GM12878 (cell line): ENCODE measurements around the gene LHFPL3. TPM values are rescaled to one million over a fixed set of nuclear protein-coding genes. Genes with fewer than 3 reads are reported as not detected.

Experiments used
- ATAC-seq: fragments of 200-7000 bp; cut with Tn5 transposase; 3 replicates; pipeline ENCODE4 v1.9.1; 2020; ENCODE audit warnings: mild to moderate bottlenecking, moderate library complexity
- BruUV-seq: library from RNA; stranded (reverse); fragments of 400-500 nt; replicated peaks from 2 replicates; lab custom pipeline; 2021; lab: Mats Ljungman, UMichigan
- CTCF ChIA-PET: fragments of 300-600 bp; sonication (Branson Sonifier 250); formaldehyde crosslinking; extraction: SDS; loops from one replicate; lab custom pipeline; 2021; ENCODE audit warnings: inconsistent platforms; lab: Yijun Ruan, JAX
- POLR2A ChIA-PET: fragments of 350-600 bp; formaldehyde crosslinking; extraction: SDS; loops from one replicate; lab custom pipeline; 2021; ENCODE audit warnings: inconsistent platforms; lab: Charles Lee
- RAD21 ChIA-PET: fragments of 300-600 bp; sonication (Branson Sonifier 250); formaldehyde crosslinking; loops from one replicate; lab custom pipeline; 2023; ENCODE audit warnings: antibody characterized with exemption; ENCODE audit not compliant: unreplicated experiment; lab: Charles Lee
- SMC1A ChIA-PET: fragments of 300-600 bp; sonication (Branson Sonifier 250); formaldehyde crosslinking; loops from one replicate; lab custom pipeline; 2023; ENCODE audit not compliant: unreplicated experiment, uncharacterized antibody; lab: Charles Lee
- DNase-seq: peaks from one replicate; pipeline ENCODE4 v3.0.0-alpha.2; 2011; ENCODE audit warnings: low read depth, low spot score
- FAIRE-seq: peaks from 3 replicates; lab custom pipeline; 2011; peaks lifted over from hg19 to GRCh38; lab: Jason Lieb, UNC
- H2AFZ ChIP-seq: 2 replicates; pipeline ENCODE4 v1.6.0; 2011; ENCODE audit warnings: low read depth, low read length, control low read depth; ENCODE audit not compliant: control insufficient read depth
- H3K27ac ChIP-seq: 2 replicates; pipeline ENCODE4 v1.5.1; 2011; ENCODE audit warnings: control low read depth; ENCODE audit not compliant: control insufficient read depth, insufficient read depth
- H3K27me3 ChIP-seq, 2 experiments: replicated peaks in 1 of 2; 2 replicates each; pipeline versions ENCODE4 v1.6.0 to v1.6.1; 2011; ENCODE audit warnings: low read length in 1 of 2; ENCODE audit not compliant: control insufficient read depth in 2 of 2, insufficient read depth in 2 of 2
- H3K36me3 ChIP-seq, 2 experiments: 2 replicates each; pipeline ENCODE4 v1.5.1; 2011; ENCODE audit warnings: low read length in 1 of 2; ENCODE audit not compliant: control insufficient read depth in 2 of 2, insufficient read depth in 2 of 2
- H3K4me1 ChIP-seq: 2 replicates; pipeline ENCODE4 v1.6.1; 2011; ENCODE audit warnings: mild to moderate bottlenecking, low read length, moderate library complexity, mixed read lengths; ENCODE audit not compliant: control insufficient read depth, insufficient read depth
- H3K4me2 ChIP-seq: 2 replicates; pipeline ENCODE4 v1.6.0; 2011; ENCODE audit warnings: control low read depth; ENCODE audit not compliant: control insufficient read depth, insufficient read depth
- H3K4me3 ChIP-seq: fragments of 200-600 bp; sonication (generic); 2 replicates; pipeline ENCODE4 v1.5.1; 2016
- H3K79me2 ChIP-seq: 2 replicates; pipeline ENCODE4 v1.6.0; 2011; ENCODE audit warnings: low read length; ENCODE audit not compliant: control insufficient read depth, insufficient read depth
- H3K9ac ChIP-seq: 2 replicates; pipeline ENCODE4 v1.8.0; 2011; ENCODE audit warnings: low read length, control low read depth, mixed read lengths; ENCODE audit not compliant: control insufficient read depth, insufficient read depth
- H3K9me3 ChIP-seq: replicated peaks from 3 replicates; pipeline ENCODE4 v1.5.1; 2011; ENCODE audit warnings: mild to moderate bottlenecking, low read length; ENCODE audit not compliant: control insufficient read depth, insufficient read depth
- H4K20me1 ChIP-seq: 2 replicates; pipeline ENCODE4 v1.6.0; 2011; ENCODE audit not compliant: control insufficient read depth, insufficient read depth
- CBFB ChIP-seq: IDR thresholded peaks from 2 replicates; pipeline ENCODE4 v1.6.1; 2016; ENCODE audit warnings: antibody characterized with exemption, low read depth
- CREB1 ChIP-seq: IDR thresholded peaks from 2 replicates; pipeline ENCODE4 v1.6.1; 2012; ENCODE audit warnings: low read depth, mild to moderate bottlenecking, inconsistent platforms
- ESRRA ChIP-seq: IDR thresholded peaks from 2 replicates; pipeline ENCODE4 v1.6.1; 2012; ENCODE audit warnings: mild to moderate bottlenecking, low read length, improper control_type of control experiment
- HDAC6 ChIP-seq: fragments of 200-600 bp; sonication (generic); IDR thresholded peaks from one replicate; pipeline ENCODE4 v1.8.0; 2017; ENCODE audit warnings: antibody characterized with exemption; ENCODE audit not compliant: unreplicated experiment
- JUNB ChIP-seq: IDR thresholded peaks from 2 replicates; pipeline ENCODE4 v1.6.1; 2016; ENCODE audit warnings: antibody characterized with exemption, mild to moderate bottlenecking
- KDM1A ChIP-seq: fragments of 200-600 bp; sonication (generic); IDR thresholded peaks from 2 replicates; pipeline ENCODE4 v1.6.1; 2016; ENCODE audit warnings: borderline replicate concordance
- MTA2 ChIP-seq: fragments of 450-650 bp; IDR thresholded peaks from 2 replicates; pipeline ENCODE4 v1.6.1; 2016; ENCODE audit warnings: low read depth, mild to moderate bottlenecking, moderate library complexity
- NFYA ChIP-seq: IDR thresholded peaks from 2 replicates; pipeline ENCODE4 v1.6.1; 2011; ENCODE audit warnings: low read depth, mild to moderate bottlenecking, low read length, improper control_type of control experiment, borderline replicate concordance
- NR2F1 ChIP-seq: fragments of 450-650 bp; conservative IDR thresholded peaks from 2 replicates; pipeline ENCODE4 v1.6.1; 2017; ENCODE audit warnings: mild to moderate bottlenecking
- PAX8 ChIP-seq: fragments of 450-650 bp; IDR thresholded peaks from 2 replicates; pipeline ENCODE4 v1.6.1; 2017; ENCODE audit warnings: mild to moderate bottlenecking, moderate library complexity
- SMC3 ChIP-seq: IDR thresholded peaks from 2 replicates; pipeline ENCODE4 v1.6.1; 2011; ENCODE audit warnings: low read length, improper control_type of control experiment, borderline replicate concordance
- SREBF2 ChIP-seq: IDR thresholded peaks from 2 replicates; pipeline ENCODE4 v1.6.1; 2012; ENCODE audit warnings: mild to moderate bottlenecking, low read length
- SRF ChIP-seq, 2 experiments: IDR thresholded peaks; 2 replicates each; pipeline ENCODE4 v1.6.1; 2011; ENCODE audit warnings: low read depth in 2 of 2, low read length in 2 of 2, mild to moderate bottlenecking in 1 of 2, moderate library complexity in 1 of 2
- STAT1 ChIP-seq: fragments of 450-650 bp; conservative IDR thresholded peaks from 2 replicates; pipeline ENCODE4 v1.6.1; 2014; ENCODE audit warnings: antibody characterized with exemption, mild to moderate bottlenecking
- TCF7 ChIP-seq: IDR thresholded peaks from 2 replicates; pipeline ENCODE4 v1.6.1; 2014; ENCODE audit warnings: antibody characterized with exemption, borderline replicate concordance
- WRNIP1 ChIP-seq: IDR thresholded peaks from 2 replicates; pipeline ENCODE4 v1.6.1; 2011; ENCODE audit warnings: low read depth, low read length, improper control_type of control experiment, borderline replicate concordance
- WGBS: methylation state at CpG from one replicate; pipeline ENCODE4 v1.1.6; 2016; ENCODE audit warnings: low lambda C conversion rate; ENCODE audit not compliant: insufficient replicate concordance, insufficient coverage; ENCODE audit errors: missing lambda C conversion rate; 5-methylcytosine and 5-hydroxymethylcytosine counted together
- in situ Hi-C: fragments of 300-500 bp; cut with MboI; formaldehyde crosslinking; loops from 9 replicates; pipeline ENCODE4 v1.14.3; 2018; ENCODE audit warnings: mixed read lengths
- intact Hi-C: fragments of 100-400 bp; cut with micrococcal nuclease; formaldehyde crosslinking; loops from one replicate; pipeline ENCODE4 v1.14.2; 2022; ENCODE audit not compliant: unreplicated experiment
- polyA plus RNA-seq, 11 experiments: library from polyadenylated mRNA; depleted of rRNA in 4 of 11; unstranded in 6 of 11; stranded (reverse) in 5 of 11; fragments of >200 nt; fragmentation: Nextera tagmentation in 4 of 11; fragmentation: Illumina TruSeq in 1 of 11; extraction: Ambion mirVana in 4 of 11; extraction: Trizol in 1 of 11; gene quantifications; 1 replicate in 1 of 11; 2 replicates in 10 of 11; pipeline versions ENCODE4 v1.2.1 to v1.2.3, GENCODE V29; 2011 to 2016; ENCODE audit warnings: inconsistent platforms in 2 of 11, missing spikeins in 2 of 11, low read depth in 1 of 11
- total RNA-seq, 4 experiments: library from RNA; depleted of rRNA in 3 of 4; stranded (reverse); fragments of >200 nt in 3 of 4; fragmentation: Illumina TruSeq in 1 of 4; extraction: Trizol in 1 of 4; gene quantifications; 2 replicates each; pipeline versions ENCODE4 v1.2.1 to v1.2.3, GENCODE V29; 2013 to 2021
- TF ChIP-seq, protein P1 (sequence below): fragments of 450-650 bp; IDR thresholded peaks from 2 replicates; pipeline ENCODE4 v1.6.1; 2014; ENCODE audit warnings: mild to moderate bottlenecking
- TF ChIP-seq, protein P2 (sequence below), 3 experiments: IDR thresholded peaks in 2 of 3; conservative IDR thresholded peaks in 1 of 3; 2 replicates each; pipeline ENCODE4 v1.5.1; 2011; ENCODE audit warnings: low read depth in 3 of 3, low read length in 3 of 3, mild to moderate bottlenecking in 3 of 3, control low read depth in 2 of 3, moderate library complexity in 2 of 3, inconsistent platforms in 1 of 3, mixed read lengths in 1 of 3; ENCODE audit not compliant: control insufficient read depth in 2 of 3, insufficient read depth in 1 of 3; ENCODE audit errors: extremely low read depth in 1 of 3
- TF ChIP-seq, protein P3 (sequence below): fragments of 450-650 bp; IDR thresholded peaks from 2 replicates; pipeline ENCODE4 v1.6.1; 2017; ENCODE audit warnings: borderline replicate concordance
- TF ChIP-seq, protein P4 (sequence below): fragments of 450-650 bp; formaldehyde crosslinking; IDR thresholded peaks from 2 replicates; pipeline ENCODE4 v1.5.0; 2022; ENCODE audit warnings: mild to moderate bottlenecking, missing genetic modification characterization

The LHFPL3 gene
- total and polyA plus RNA-seq, 10 of the 15 experiments (the other 5 are each of a cell fraction or from before 2014, with no cell fraction given), result 0.09 TPM; not detected in 9

DNA sequence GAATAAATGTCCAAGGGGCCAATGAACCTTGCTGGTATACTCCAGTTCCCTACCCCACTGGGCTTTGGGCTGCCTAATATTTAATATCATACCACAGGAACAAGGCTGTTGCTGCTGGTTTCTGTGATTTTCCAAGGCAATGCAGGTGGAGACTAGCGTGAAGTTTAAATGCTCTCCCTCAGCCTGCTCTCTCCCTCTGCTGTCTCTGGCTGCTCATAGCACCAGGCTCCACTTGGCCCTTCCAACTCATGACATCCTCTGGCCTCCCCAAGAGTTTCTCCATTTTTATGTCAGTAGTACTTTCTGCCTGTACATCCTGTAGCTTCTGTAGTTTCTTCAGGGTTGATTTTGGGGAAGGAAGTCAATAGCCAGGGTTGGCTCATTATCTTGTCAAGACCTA, 103.5 kb downstream of the LHFPL3 start:
- DNase-seq (no peak), ATAC-seq (no peak), FAIRE-seq (no peak)
- Histone ChIP-seq H3K27ac (no peak overlapping the region), H3K9ac (no peak overlapping the region), H2AFZ (no peak overlapping the region), H3K4me1 (no peaks in the 10 kb centered on the region), H3K27me3 (no peaks in the 10 kb centered on the region), H3K4me2 (no peak overlapping the region), H3K79me2 (no peaks in the 10 kb centered on the region), H3K9me3 (no peaks in the 10 kb centered on the region), H3K36me3 (no peaks in the 10 kb centered on the region), H4K20me1 (no peaks in the 10 kb centered on the region), H3K4me3 (no peak overlapping the region)
- 0% methylated on average over 1 of the region's 1 CpG for whole genome bisulfite sequencing
- SMC1A ChIA-PET, result no interaction called here
- POLR2A ChIA-PET, result no interaction called here
- RAD21 ChIA-PET, result no interaction called here
- no TSS peak for BruUV-seq
- CTCF ChIA-PET, result interaction anchor here (1.2 kb wide), 1 partner anchor 13 kb away, joined by 3 read pairs; no protein-coding TSS in a partner anchor
- intact Hi-C loops, result no loop called here
- no peak for TF ChIP-seq TCF7
- TF ChIP-seq CBFB, result no peak
- TF ChIP-seq WRNIP1, result no peak
- TF ChIP-seq, protein P1, sequence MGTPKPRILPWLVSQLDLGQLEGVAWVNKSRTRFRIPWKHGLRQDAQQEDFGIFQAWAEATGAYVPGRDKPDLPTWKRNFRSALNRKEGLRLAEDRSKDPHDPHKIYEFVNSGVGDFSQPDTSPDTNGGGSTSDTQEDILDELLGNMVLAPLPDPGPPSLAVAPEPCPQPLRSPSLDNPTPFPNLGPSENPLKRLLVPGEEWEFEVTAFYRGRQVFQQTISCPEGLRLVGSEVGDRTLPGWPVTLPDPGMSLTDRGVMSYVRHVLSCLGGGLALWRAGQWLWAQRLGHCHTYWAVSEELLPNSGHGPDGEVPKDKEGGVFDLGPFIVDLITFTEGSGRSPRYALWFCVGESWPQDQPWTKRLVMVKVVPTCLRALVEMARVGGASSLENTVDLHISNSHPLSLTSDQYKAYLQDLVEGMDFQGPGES, result no peak
- TF ChIP-seq CREB1, result no peak
- TF ChIP-seq, protein P2, sequence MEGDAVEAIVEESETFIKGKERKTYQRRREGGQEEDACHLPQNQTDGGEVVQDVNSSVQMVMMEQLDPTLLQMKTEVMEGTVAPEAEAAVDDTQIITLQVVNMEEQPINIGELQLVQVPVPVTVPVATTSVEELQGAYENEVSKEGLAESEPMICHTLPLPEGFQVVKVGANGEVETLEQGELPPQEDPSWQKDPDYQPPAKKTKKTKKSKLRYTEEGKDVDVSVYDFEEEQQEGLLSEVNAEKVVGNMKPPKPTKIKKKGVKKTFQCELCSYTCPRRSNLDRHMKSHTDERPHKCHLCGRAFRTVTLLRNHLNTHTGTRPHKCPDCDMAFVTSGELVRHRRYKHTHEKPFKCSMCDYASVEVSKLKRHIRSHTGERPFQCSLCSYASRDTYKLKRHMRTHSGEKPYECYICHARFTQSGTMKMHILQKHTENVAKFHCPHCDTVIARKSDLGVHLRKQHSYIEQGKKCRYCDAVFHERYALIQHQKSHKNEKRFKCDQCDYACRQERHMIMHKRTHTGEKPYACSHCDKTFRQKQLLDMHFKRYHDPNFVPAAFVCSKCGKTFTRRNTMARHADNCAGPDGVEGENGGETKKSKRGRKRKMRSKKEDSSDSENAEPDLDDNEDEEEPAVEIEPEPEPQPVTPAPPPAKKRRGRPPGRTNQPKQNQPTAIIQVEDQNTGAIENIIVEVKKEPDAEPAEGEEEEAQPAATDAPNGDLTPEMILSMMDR (IDR thresholded peaks at IDR 0.05 in 2 of 3, conservative IDR thresholded peaks at IDR 0.05 in 1 of 3; ENCODE audit: control insufficient read depth in 2 of 3, extremely low read depth in 1 of 3, insufficient read depth in 1 of 3, low read depth in 3 of 3, low read length in 3 of 3), result no peak
- TF ChIP-seq, protein P3, sequence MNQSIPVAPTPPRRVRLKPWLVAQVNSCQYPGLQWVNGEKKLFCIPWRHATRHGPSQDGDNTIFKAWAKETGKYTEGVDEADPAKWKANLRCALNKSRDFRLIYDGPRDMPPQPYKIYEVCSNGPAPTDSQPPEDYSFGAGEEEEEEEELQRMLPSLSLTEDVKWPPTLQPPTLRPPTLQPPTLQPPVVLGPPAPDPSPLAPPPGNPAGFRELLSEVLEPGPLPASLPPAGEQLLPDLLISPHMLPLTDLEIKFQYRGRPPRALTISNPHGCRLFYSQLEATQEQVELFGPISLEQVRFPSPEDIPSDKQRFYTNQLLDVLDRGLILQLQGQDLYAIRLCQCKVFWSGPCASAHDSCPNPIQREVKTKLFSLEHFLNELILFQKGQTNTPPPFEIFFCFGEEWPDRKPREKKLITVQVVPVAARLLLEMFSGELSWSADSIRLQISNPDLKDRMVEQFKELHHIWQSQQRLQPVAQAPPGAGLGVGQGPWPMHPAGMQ, result no peak
- TF ChIP-seq STAT1, result no peak
- no peak for TF ChIP-seq SMC3
- TF ChIP-seq SRF (IDR thresholded peaks at IDR 0.05; ENCODE audit: low read depth in 2 of 2, low read length in 2 of 2), result no peak
- no peak for TF ChIP-seq NFYA
- no peak for TF ChIP-seq SREBF2
- no peak for TF ChIP-seq HDAC6
- TF ChIP-seq MTA2, result no peak
- no peak for TF ChIP-seq ESRRA
- TF ChIP-seq NR2F1, result no peak
- TF ChIP-seq PAX8, result no peak
- TF ChIP-seq, protein P4, sequence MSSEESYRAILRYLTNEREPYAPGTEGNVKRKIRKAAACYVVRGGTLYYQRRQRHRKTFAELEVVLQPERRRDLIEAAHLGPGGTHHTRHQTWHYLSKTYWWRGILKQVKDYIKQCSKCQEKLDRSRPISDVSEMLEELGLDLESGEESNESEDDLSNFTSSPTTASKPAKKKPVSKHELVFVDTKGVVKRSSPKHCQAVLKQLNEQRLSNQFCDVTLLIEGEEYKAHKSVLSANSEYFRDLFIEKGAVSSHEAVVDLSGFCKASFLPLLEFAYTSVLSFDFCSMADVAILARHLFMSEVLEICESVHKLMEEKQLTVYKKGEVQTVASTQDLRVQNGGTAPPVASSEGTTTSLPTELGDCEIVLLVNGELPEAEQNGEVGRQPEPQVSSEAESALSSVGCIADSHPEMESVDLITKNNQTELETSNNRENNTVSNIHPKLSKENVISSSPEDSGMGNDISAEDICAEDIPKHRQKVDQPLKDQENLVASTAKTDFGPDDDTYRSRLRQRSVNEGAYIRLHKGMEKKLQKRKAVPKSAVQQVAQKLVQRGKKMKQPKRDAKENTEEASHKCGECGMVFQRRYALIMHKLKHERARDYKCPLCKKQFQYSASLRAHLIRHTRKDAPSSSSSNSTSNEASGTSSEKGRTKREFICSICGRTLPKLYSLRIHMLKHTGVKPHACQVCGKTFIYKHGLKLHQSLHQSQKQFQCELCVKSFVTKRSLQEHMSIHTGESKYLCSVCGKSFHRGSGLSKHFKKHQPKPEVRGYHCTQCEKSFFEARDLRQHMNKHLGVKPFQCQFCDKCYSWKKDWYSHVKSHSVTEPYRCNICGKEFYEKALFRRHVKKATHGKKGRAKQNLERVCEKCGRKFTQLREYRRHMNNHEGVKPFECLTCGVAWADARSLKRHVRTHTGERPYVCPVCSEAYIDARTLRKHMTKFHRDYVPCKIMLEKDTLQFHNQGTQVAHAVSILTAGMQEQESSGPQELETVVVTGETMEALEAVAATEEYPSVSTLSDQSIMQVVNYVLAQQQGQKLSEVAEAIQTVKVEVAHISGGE (CRISPR knock-in tag), result no peak
- TF ChIP-seq KDM1A, result no peak
- TF ChIP-seq JUNB, result no peak
- in situ Hi-C loops, result no loop called here
